Measurements from ENCODE around the gene CBLIF. TPM values are rescaled to one million over a fixed set of nuclear protein-coding genes. Genes with fewer than 3 reads are reported as not detected.

The CBLIF gene
- total and polyA plus RNA-seq, 10 donors = not detected

- Histone ChIP-seq H3K27me3 (replicated peaks in 1 of 7) (no peaks in the 10 kb centered on the region), H3K4me3 (no peak overlapping the region), H3K27ac (no peak overlapping the region), H3K4me1 (peaks cover 0 to 9% (median 3%) of the 10 kb centered on the region in 6 donors), H3K36me3 (peaks cover 0 to 95% (median 31%) of the 10 kb centered on the region in 6 donors), H3K9me3 (no peaks in the 10 kb centered on the region)
- no peak for DNase-seq
- WGBS, 5 donors = 87 to 93% (median 91%) methylated on average over 7 of the region's 7 CpGs
- no peak for TF ChIP-seq POLR2A (IDR thresholded peaks at IDR 0.05)
- no peak for TF ChIP-seq POLR2AphosphoS5 (IDR thresholded peaks at IDR 0.05)
- no peak for TF ChIP-seq CTCF (IDR thresholded peaks at IDR 0.05 in 8 of 11, conservative IDR thresholded peaks at IDR 0.05 in 3 of 11)
- intact Hi-C loops (cut with DNase I; ENCODE audit: low total_unique reads) = loop anchor here (2.0 to 10.0 kb wide), 2 partner anchors 46 to 136 kb away; partner anchors contain the start of genes PATL1 and STX3
Measured at GRCh38 chr11:59800390-59801025, 44.8 kb downstream of the CBLIF start.

GRCh38 chr11:59794417-59794816 lies 50.9 kb downstream of the CBLIF start:
- Histone ChIP-seq H3K4me3 (no peak overlapping the region), H3K4me1 (no peaks in the 10 kb centered on the region)
- 80 to 88% (median 83%) methylated on average over 3 of the region's 3 CpGs for WGBS, 5 donors

GRCh38 chr11:59792507-59792906 lies 52.8 kb downstream of the CBLIF start:
- Histone ChIP-seq H3K27me3 (replicated peaks in 1 of 7) (no peaks in the 10 kb centered on the region), H3K9me3 (no peaks in the 10 kb centered on the region), H3K4me3 (no peak overlapping the region), H3K27ac (no peak overlapping the region), H3K4me1 (no peaks in the 10 kb centered on the region), H3K36me3 (peaks cover 0 to 100% (median 70%) of the 10 kb centered on the region in 6 donors)
- intact Hi-C loops (cut with DNase I; ENCODE audit: low total_unique reads) = no loop called here
- TF ChIP-seq POLR2AphosphoS5 (IDR thresholded peaks at IDR 0.05) (no peak), CTCF (IDR thresholded peaks at IDR 0.05 in 8 of 11, conservative IDR thresholded peaks at IDR 0.05 in 3 of 11) (no peak), POLR2A (IDR thresholded peaks at IDR 0.05) (no peak)
- WGBS, 5 donors = 84 to 91% (median 90%) methylated on average over 1 of the region's 1 CpG
- DNase-seq = no peak

More at GRCh38 chr11:59794417-59794816, 50.9 kb downstream of the CBLIF start:
- DNase-seq = no peak
- intact Hi-C loops (cut with DNase I; ENCODE audit: low total_unique reads) = no loop called here
- Histone ChIP-seq H3K9me3 (no peaks in the 10 kb centered on the region), H3K27ac (no peak overlapping the region), H3K36me3 (peaks cover 0 to 100% (median 57%) of the 10 kb centered on the region in 6 donors), H3K27me3 (replicated peaks in 1 of 7) (no peaks in the 10 kb centered on the region)
- no peak for TF ChIP-seq POLR2AphosphoS5 (IDR thresholded peaks at IDR 0.05)
- TF ChIP-seq CTCF (IDR thresholded peaks at IDR 0.05 in 8 of 11, conservative IDR thresholded peaks at IDR 0.05 in 3 of 11) = no peak
- no peak for TF ChIP-seq POLR2A (IDR thresholded peaks at IDR 0.05)

- Histone ChIP-seq H3K27ac (no peak overlapping the region), H3K9me3 (no peaks in the 10 kb centered on the region), H3K36me3 (peaks cover 0 to 100% (median 66%) of the 10 kb centered on the region in 6 donors), H3K4me3 (no peak overlapping the region), H3K4me1 (peaks cover 0 to 7% (median 0%) of the 10 kb centered on the region in 6 donors), H3K27me3 (replicated peaks in 1 of 7) (no peaks in the 10 kb centered on the region)
- TF ChIP-seq CTCF (IDR thresholded peaks at IDR 0.05 in 8 of 11, conservative IDR thresholded peaks at IDR 0.05 in 3 of 11) (no peak), POLR2A (IDR thresholded peaks at IDR 0.05) (no peak), POLR2AphosphoS5 (IDR thresholded peaks at IDR 0.05) (no peak)
- DNase-seq = no peak
- 85 to 96% (median 94%) methylated on average over 4 of the region's 4 CpGs for WGBS, 5 donors
- intact Hi-C loops (cut with DNase I; ENCODE audit: low total_unique reads) = no loop called here
Measured at GRCh38 chr11:59791639-59792038, 53.7 kb downstream of the CBLIF start.
